BJ (cell line): ENCODE results near the gene KCNS3. TPM values are rescaled to one million over a fixed set of nuclear protein-coding genes. Genes with fewer than 3 reads are reported as not detected.
"Not testable (repeated sequence)": the region's sequence is repeated elsewhere in the genome, so short reads cannot be mapped to it uniquely, and the experiment has no call there.

Source experiments
- CTCF ChIA-PET: fragments of 350-600 bp; formaldehyde crosslinking; extraction: SDS; loops from one replicate; lab custom pipeline; 2021; ENCODE audit warnings: antibody characterized with exemption, inconsistent platforms; lab: Yijun Ruan, JAX
- POLR2A ChIA-PET: fragments of 300-600 bp; sonication (Branson Sonifier 250); formaldehyde crosslinking; extraction: SDS; loops from one replicate; lab custom pipeline; 2021; ENCODE audit warnings: antibody characterized with exemption; lab: Charles Lee
- DNase-seq: peaks from one replicate; pipeline ENCODE4 v3.0.0-alpha.2; 2011; ENCODE audit warnings: low read depth
- H3K27me3 ChIP-seq: 2 replicates; pipeline ENCODE4 v1.6.0; 2011; ENCODE audit warnings: low read length; ENCODE audit not compliant: control insufficient read depth, insufficient read depth
- H3K36me3 ChIP-seq: 2 replicates; pipeline ENCODE4 v1.5.1; 2011; ENCODE audit warnings: low read length; ENCODE audit not compliant: control insufficient read depth, insufficient read depth
- H3K4me3 ChIP-seq: 2 replicates; pipeline ENCODE4 v1.5.1; 2011; ENCODE audit warnings: low read depth, mild to moderate bottlenecking, control low read depth, low read length
- polyA plus RNA-seq: library from polyadenylated mRNA; depleted of rRNA; stranded (reverse); fragments of >200 nt; gene quantifications from 2 replicates; pipeline ENCODE4 v1.2.3, GENCODE V29; 2011
- TF ChIP-seq, protein P1 (sequence below): IDR thresholded peaks from 2 replicates; pipeline ENCODE4 v1.5.1; 2011; ENCODE audit warnings: low read depth, mild to moderate bottlenecking, control low read depth, inconsistent platforms, low read length, moderate library complexity; ENCODE audit not compliant: insufficient read depth

KCNS3 gene
- polyA plus RNA-seq, 1 experiment: 4.9 TPM

DNA sequence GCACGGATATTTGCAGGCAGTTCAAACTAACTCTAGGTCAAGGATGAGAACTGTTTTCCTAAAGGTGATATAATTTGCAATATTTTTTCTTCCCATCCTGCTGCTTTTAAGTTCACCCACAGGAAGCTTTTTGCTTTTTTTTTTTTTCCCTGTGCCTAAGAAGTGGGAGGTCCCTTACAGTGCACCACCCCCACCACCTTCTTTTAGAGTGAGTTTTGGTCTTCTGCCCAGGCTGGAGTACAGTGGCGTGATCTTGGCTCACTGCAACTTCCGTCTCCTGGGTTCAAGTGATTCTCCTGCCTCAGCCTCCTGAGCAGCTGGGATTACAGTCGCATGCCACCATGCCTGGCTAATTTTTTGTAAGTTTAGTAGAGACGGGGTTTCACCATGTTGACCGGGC is 82.5 kb downstream of the KCNS3 start:
- no peak overlapping the region for H3K4me3 ChIP-seq
- TF ChIP-seq, protein P1, sequence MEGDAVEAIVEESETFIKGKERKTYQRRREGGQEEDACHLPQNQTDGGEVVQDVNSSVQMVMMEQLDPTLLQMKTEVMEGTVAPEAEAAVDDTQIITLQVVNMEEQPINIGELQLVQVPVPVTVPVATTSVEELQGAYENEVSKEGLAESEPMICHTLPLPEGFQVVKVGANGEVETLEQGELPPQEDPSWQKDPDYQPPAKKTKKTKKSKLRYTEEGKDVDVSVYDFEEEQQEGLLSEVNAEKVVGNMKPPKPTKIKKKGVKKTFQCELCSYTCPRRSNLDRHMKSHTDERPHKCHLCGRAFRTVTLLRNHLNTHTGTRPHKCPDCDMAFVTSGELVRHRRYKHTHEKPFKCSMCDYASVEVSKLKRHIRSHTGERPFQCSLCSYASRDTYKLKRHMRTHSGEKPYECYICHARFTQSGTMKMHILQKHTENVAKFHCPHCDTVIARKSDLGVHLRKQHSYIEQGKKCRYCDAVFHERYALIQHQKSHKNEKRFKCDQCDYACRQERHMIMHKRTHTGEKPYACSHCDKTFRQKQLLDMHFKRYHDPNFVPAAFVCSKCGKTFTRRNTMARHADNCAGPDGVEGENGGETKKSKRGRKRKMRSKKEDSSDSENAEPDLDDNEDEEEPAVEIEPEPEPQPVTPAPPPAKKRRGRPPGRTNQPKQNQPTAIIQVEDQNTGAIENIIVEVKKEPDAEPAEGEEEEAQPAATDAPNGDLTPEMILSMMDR: no peak
- H3K36me3 ChIP-seq: no peaks in the 10 kb centered on the region
- no peaks in the 10 kb centered on the region for H3K27me3 ChIP-seq
- DNase-seq: no peak
- ChIA-PET POLR2A (no interaction called here), CTCF (no interaction called here)

DNA sequence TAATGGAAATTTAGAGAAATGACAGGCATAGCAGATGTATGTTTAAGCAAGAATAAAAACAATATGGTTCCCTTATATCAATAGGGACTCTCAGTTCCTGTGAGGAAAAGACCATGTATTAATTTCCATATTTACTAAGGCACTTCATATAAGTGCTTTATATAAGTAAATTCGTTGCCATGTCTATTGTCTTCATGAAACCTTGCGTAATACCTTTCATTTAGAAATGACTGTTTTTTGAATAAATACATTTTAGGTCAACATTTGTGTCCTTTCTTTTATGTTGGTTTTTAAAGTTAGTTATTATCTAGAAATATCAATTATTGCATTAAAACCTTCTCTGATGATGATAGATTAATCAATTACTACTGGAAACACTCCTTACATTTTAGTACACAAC is 83.3 kb downstream of the KCNS3 start:
- ChIA-PET CTCF (no interaction called here), POLR2A (no interaction called here)
- DNase-seq: no peak
- Histone ChIP-seq H3K4me3 (no peak overlapping the region), H3K36me3 (no peaks in the 10 kb centered on the region), H3K27me3 (no peaks in the 10 kb centered on the region)
- TF ChIP-seq, protein P1: no peak

- ChIA-PET POLR2A (no interaction called here), CTCF (no interaction called here)
- Histone ChIP-seq H3K36me3 (no peaks in the 10 kb centered on the region), H3K4me3 (no peak overlapping the region), H3K27me3 (no peaks in the 10 kb centered on the region)
- TF ChIP-seq, protein P1: no peak
- DNase-seq: no peak
These were observed 84.4 kb downstream of the KCNS3 start for GRCh38 chr2:17962876-17963275.

DNA sequence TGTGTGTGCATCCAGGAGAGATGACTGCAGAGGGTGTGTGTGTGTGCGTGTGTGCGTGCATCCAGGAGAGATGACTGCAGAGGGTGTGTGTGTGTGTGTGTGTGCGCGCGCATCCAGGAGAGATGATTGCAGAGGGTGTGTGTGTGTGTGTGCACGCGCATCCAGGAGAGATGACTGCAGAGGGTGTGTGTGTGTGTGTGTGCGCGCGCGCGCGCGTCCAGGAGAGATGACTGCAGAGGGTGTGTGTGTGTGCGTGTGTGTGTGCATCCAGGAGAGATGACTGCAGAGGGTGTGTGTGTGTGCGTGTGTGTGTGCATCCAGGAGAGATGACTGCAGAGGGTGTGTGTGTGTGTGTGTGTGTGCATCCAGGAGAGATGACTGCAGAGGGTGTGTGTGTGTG is 85.1 kb downstream of the KCNS3 start:
- CTCF ChIA-PET, DNase-seq, H3K4me3 ChIP-seq, H3K36me3 ChIP-seq, POLR2A ChIA-PET, H3K27me3 ChIP-seq: not testable (repeated sequence)

GRCh38 chr2:17965196-17965595 is 86.7 kb downstream of the KCNS3 start:
- H3K4me3 ChIP-seq: no peak overlapping the region
- no peak for DNase-seq
- TF ChIP-seq, protein P1: no peak
- no peaks in the 10 kb centered on the region for H3K36me3 ChIP-seq
- POLR2A ChIA-PET: no interaction called here
- CTCF ChIA-PET: no interaction called here
- H3K27me3 ChIP-seq: no peaks in the 10 kb centered on the region

- no peaks in the 10 kb centered on the region for H3K27me3 ChIP-seq
- no peaks in the 10 kb centered on the region for H3K36me3 ChIP-seq
- ChIA-PET POLR2A (interaction anchor here (0.6 kb wide), 1 partner anchor 160 kb away, joined by 6 read pairs; no protein-coding TSS in a partner anchor), CTCF (no interaction called here)
- no peak overlapping the region for H3K4me3 ChIP-seq
- no peak for DNase-seq
- TF ChIP-seq, protein P1: no peak
These were observed 88.3 kb downstream of the KCNS3 start for GRCh38 chr2:17966798-17967197.
